Stimulated activated CD4-positive, alpha-beta T cell treated with anti-CD3 and anti-CD28 coated beads, Interleukin-15, amount 100 ng/mL, for 24 hours (primary cell): ENCODE data around the gene PSMD1.

Source experiments
- DNase-seq: peaks from one replicate; pipeline ENCODE4 v3.0.0-alpha.2; 2020

Gene PSMD1

GRCh38 chr2:231213931-231214642, 157.4 kb downstream of the PSMD1 start:
- no peak for DNase-seq

GRCh38 chr2:231218366-231218765, 161.7 kb downstream of the PSMD1 start:
- DNase-seq = no peak

GRCh38 chr2:231219289-231219688, 162.6 kb downstream of the PSMD1 start:
- DNase-seq = no peak

GRCh38 chr2:231221761-231222160, 165.1 kb downstream of the PSMD1 start:
- DNase-seq = no peak
